ENCODE measurements around the gene PAPPA.

Gene PAPPA

GRCh38 chr9:116151199-116151598 is 2.4 kb upstream of the PAPPA start:
- no peak for DNase-seq

- DNase-seq = no peak
These were observed 1.6 kb upstream of the PAPPA start for GRCh38 chr9:116151966-116152381.

DNA sequence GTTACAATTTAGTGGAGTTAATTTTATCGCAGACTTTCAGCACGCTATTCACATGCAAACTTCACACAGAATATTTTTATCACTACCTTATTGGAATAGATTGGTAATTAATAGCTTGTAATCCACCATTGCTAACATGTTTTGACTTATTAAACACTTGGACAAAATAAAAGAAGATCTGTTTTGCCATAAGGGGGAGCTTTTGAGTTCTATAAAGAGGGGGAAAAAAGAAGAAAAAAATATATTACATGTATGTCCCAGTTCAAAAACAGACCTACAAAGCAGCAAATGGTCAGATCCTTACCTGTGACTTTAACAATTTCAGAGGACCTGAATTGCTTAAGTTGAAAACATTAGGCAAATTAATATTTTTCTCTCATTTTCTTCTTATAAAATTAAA is 1.2 kb upstream of the PAPPA start:
- DNase-seq = no peak

DNA sequence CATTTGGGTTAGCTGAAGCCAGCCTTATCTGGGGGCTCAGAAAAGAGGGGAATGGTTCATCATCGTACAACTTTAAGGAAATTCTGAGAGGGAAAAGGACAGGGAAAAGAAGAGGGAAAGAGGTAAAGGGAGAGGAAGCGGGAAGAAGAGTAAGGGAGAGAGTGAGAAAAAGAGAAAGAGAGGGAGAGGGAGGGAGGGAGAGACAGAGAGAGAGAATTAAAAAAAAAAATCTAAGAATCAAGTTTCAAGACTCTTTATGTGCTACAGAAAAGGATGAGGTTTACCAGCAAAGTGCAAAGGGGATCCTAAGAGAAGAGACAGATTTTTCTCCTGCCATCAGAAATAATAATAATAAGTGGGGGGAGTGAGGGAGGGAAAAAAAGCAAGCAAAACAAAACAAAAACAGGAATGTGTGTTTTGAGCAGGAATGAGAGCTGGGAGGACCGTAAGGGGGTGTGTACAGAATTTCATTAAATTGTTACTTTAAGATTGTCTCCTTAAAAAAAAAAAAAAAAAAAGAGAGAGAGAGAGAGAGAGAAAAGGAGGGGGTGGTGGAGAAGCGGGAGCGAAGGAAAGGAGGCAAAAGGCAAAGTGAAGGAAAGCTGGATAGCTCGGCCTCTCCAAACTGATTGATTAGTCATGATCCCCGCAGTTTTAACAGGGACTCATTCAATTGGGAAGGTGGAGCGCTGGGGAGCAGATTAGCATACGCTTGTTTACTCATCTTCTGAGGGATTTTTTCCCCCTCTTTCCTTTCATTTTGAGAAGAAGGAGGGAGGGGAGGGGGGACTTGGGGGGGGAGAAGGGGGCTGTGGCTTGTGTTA is 438 bp upstream of the PAPPA start:
- no peak for DNase-seq

GRCh38 chr9:116154334-116154975 is 864 bp downstream of the PAPPA start:
- DNase-seq = no peak

DNA sequence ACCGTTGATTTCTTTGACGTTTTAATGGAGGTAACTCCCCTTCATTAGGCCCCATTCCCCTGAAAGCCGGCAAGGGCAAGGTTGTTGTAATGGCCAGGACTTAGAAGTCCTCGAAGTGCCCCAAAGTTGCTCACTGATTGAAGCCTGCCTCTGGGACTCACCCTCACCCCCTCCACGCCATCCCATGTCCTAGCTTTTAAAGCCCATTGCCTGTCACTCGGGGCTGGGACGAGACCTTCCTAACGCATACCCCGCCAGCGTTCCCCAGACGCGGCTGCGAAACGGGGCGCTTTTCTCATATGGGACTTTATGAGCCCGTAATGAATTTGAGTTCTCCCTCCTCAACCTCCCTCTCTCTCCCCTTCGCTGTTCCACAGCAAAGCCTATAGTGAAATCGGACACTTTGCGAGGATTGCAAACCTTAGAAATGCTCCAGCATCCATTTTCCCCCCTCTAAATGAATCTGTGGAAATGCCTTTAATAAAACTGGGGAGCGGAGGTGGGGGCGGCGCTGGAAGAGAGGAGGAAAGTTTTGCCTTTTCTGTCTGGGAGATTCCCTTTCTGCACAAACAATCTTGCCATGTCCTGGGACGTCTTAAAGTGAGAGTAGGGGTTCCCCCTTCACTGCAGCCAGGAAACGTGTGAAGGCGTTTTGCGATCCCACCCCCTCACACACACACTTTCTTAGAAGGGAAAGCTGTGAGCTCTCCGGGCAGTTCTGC is 1.5 kb downstream of the PAPPA start:
- DNase-seq = no peak

GRCh38 chr9:116155698-116156039 is 2.1 kb downstream of the PAPPA start:
- DNase-seq = no peak

DNA sequence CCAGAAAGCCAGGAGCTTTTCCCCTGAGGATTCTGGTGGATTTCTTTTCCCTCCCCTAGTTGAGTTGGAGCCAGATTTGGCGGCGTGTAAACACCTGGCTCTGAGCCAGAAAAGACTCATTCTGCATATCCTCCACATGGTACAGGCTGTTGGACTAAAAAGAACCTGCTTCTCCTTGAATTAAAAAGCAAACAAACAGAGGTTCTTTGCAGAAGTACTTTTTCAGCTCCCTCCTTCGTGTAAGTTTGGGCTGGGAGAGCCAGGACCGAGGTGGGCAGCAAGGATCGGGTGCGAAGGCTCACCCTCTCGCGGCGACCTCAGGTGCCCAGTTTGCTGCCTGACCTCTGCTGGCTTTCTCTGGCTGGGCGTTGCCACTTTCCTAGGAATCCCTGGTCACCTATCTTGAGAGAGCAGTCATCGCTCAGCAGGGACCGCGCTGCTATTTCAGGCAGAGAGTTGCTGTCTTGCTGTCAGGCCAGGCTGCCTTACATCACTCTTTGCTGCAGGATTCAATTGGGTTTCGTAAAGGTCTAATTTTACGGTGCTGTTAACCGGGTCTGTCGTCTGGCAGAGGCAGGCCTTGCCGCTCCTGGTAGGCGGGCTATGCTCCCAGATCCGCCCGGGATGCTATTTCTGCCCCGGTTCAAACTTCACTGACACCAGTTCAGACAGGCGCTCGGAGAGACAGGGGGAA is 3.2 kb downstream of the PAPPA start:
- DNase-seq = peak in 12 of 51 donors; percentile 2 to 21 (median 12)

DNA sequence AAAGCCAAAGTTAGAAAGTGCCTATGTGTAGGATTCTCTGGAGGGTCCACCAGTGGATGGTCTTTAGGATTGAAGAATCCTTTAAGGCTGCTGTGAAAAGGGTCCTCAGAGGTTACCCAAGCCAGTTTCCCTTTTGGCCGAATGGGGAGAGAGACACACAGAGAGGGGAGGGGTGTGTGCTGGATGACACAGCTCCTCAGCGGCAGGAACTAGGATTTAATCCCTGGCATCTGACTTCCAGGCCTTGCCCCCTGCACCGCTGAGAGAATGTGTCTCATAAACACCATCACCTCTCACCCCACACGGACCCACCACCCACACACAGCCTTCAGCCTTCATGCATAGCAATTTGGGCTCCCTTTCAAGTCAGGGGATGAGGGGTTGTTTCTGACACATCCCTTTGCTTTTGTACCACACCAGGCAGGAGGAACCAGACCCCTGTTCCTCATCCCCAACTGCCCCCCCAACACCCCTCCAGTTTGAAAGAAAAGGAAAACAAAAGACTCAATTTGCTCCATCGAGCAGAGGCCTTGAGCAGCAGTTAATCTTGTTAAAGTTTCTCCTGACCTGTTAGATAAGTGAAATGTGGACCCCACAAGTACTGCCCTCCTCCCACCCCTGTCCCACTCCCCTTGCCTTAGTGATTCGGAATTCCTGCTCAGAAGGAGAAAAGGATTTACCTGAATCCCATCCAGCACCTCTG is 4.0 kb downstream of the PAPPA start:
- DNase-seq = no peak

GRCh38 chr9:116160676-116161571 is 7.3 kb downstream of the PAPPA start:
- no peak for DNase-seq

- no peak for DNase-seq
These were observed 8.7 kb downstream of the PAPPA start for GRCh38 chr9:116162241-116162781.

GRCh38 chr9:116163293-116164055 is 9.9 kb downstream of the PAPPA start:
- no peak for DNase-seq

GRCh38 chr9:116165912-116166311 is 12.3 kb downstream of the PAPPA start:
- no peak for DNase-seq

DNA sequence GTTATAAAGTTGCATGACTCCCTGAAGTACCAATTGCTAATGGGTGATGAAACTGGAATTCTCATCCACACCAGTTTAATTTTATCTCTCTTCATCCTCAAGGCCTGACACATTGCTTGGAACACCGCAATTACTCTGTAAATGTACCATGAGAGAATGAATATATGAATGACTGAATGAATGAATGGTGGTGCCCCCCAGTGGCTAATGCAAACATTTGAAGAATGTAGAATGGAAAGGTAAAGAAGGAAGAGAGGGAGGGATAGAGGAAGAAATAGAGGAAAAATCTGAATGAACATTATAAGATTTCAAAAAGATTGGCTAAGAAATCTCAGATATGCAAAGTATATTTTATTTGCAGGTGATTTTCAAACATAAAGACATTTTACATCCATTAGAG is 13.1 kb downstream of the PAPPA start:
- no peak for DNase-seq

DNA sequence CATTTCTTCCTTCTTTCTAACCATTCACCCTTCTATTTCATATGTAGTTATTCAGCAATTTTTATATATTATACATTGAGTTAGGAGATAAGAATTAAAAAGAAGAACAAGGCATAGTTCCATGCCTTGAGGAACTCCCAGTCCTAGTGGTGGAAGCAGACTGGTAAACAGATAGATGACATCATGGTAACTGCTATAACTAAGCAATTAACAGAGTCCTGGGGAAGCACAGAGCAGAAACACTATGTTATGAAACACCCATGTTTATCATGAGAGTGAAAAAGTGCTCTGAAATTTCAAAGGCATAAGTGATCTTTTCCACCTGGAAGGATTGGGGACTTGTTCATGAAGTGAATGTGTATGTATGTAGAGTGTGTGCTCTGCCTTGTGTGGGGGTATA is 14.6 kb downstream of the PAPPA start:
- no peak for DNase-seq

DNA sequence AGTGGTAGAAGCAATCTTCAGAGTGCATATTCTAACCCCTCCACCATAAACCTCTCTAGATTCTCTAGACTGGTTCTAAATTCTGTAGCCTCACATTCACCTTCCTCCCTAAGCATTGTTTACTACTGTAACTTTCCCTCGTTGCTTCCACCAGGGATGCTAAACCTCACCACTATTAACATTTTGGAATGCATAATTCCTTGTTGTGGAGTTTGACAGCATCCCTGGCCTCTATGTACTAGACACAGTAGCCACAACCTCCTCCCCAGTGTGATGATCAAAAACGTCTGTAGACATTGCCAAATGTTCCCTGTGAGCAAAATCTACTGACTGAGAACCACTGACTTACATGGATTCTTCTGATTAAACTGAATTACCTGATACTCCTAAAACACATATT is 18.6 kb downstream of the PAPPA start:
- DNase-seq = no peak

GRCh38 chr9:116174347-116174746 is 20.8 kb downstream of the PAPPA start:
- no peak for DNase-seq

DNA sequence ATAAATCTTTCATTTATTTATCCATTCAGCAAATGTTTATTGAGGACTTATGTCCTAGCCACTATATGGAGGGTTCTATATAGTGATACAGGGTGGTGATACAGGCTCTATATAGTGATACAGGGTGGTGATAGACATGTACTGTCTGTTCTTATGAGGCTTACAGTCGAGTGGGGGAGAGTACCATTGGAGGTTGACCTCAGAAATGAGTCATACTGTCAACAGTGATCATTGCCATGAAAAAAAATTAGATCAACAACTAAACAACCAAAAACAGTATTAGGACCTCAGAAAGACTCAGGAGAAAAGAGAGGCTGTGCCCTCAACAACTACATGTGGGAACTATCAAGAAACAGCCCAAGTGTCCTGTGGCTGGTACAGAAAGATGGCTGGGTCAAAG is 22.0 kb downstream of the PAPPA start:
- DNase-seq = no peak
